ENCODE measurements around the gene RSBN1L.

Gene RSBN1L

GRCh38 chr7:77759294-77759889 is 63.1 kb downstream of the RSBN1L start:
- peak overlapping the region in 1 of 11 experiments; percentile 42; a peak in 3 of 22 replicates for H3K9ac ChIP-seq
- peaks cover 19 to 28% (median 21%) of the 10 kb centered on the region in 10 experiments for H3K4me1 ChIP-seq
- H3K9me3 ChIP-seq (replicated peaks in 1 of 11), result no peaks in the 10 kb centered on the region
- H3K4me2 ChIP-seq, result peak overlapping the region in 4 of 11 experiments; percentile 8 to 71 (median 42); a peak in 3 of 22 replicates
- no peak overlapping the region for H3K4me3 ChIP-seq
- no peaks in the 10 kb centered on the region for H3K27me3 ChIP-seq
- peaks cover 0 to 34% (median 13%) of the 10 kb centered on the region in 11 experiments; a peak in 13 of 22 replicates for H3K36me3 ChIP-seq
- H4K20me1 ChIP-seq, result peaks cover 5 to 75% (median 35%) of the 10 kb centered on the region in 11 experiments; a peak in 16 of 22 replicates
- TF ChIP-seq Cebpa-rat (IDR thresholded peaks at IDR 0.05), result no peak
- H3K27ac ChIP-seq, result peak overlapping the region in 7 of 11 experiments; percentile 2 to 71 (median 55); a peak in 11 of 22 replicates

GRCh38 chr7:77760809-77761453 is 64.7 kb downstream of the RSBN1L start:
- TF ChIP-seq Cebpa-rat (IDR thresholded peaks at IDR 0.05), result no peak
- H3K9ac ChIP-seq, result peak overlapping the region in 8 of 11 experiments; percentile 3 to 46 (median 38); a peak in 9 of 22 replicates
- H3K4me1 ChIP-seq, result peaks cover 19 to 43% (median 22%) of the 10 kb centered on the region in 10 experiments
- H4K20me1 ChIP-seq, result peaks cover 5 to 86% (median 35%) of the 10 kb centered on the region in 11 experiments; a peak in 16 of 22 replicates
- peak overlapping the region; percentile 35 to 79 (median 58) for H3K4me2 ChIP-seq
- H3K27ac ChIP-seq, result peak overlapping the region in 8 of 11 experiments; percentile 53 to 71 (median 60); a peak in 16 of 22 replicates
- H3K9me3 ChIP-seq (replicated peaks in 1 of 11), result no peaks in the 10 kb centered on the region
- no peaks in the 10 kb centered on the region for H3K27me3 ChIP-seq
- H3K36me3 ChIP-seq, result peaks cover 0 to 32% (median 10%) of the 10 kb centered on the region in 11 experiments; a peak in 18 of 22 replicates
- no peak overlapping the region for H3K4me3 ChIP-seq

GRCh38 chr7:77765481-77765880 is 69.2 kb downstream of the RSBN1L start:
- no peak overlapping the region for H3K4me3 ChIP-seq
- H3K4me1 ChIP-seq, result peaks cover 9 to 33% (median 10%) of the 10 kb centered on the region in 10 experiments
- peak overlapping the region in 3 of 11 experiments; percentile 0 to 60 (median 33); a peak in 4 of 22 replicates for H3K4me2 ChIP-seq
- no peak overlapping the region for H3K9ac ChIP-seq
- H3K27me3 ChIP-seq, result no peaks in the 10 kb centered on the region
- peak overlapping the region in 3 of 11 experiments; percentile 25 to 36 (median 26); a peak in 3 of 22 replicates for H3K27ac ChIP-seq
- TF ChIP-seq Cebpa-rat (IDR thresholded peaks at IDR 0.05), result no peak
- H3K9me3 ChIP-seq (replicated peaks in 1 of 11), result no peaks in the 10 kb centered on the region
- H3K36me3 ChIP-seq, result peaks cover 31 to 57% (median 43%) of the 10 kb centered on the region in 11 experiments
- H4K20me1 ChIP-seq, result peaks cover 4 to 49% (median 18%) of the 10 kb centered on the region in 11 experiments; a peak in 15 of 22 replicates

GRCh38 chr7:77765906-77766800 is 69.9 kb downstream of the RSBN1L start:
- no peaks in the 10 kb centered on the region for H3K9me3 ChIP-seq (replicated peaks in 1 of 11)
- H3K27me3 ChIP-seq, result no peaks in the 10 kb centered on the region
- no peak overlapping the region for H3K9ac ChIP-seq
- H3K4me2 ChIP-seq, result peak overlapping the region in 3 of 11 experiments; percentile 0 to 60 (median 33); a peak in 4 of 22 replicates
- peaks cover 3 to 26% (median 3%) of the 10 kb centered on the region in 10 experiments for H3K4me1 ChIP-seq
- TF ChIP-seq Cebpa-rat (IDR thresholded peaks at IDR 0.05), result no peak
- H3K27ac ChIP-seq, result peak overlapping the region in 3 of 11 experiments; percentile 25 to 36 (median 26); a peak in 4 of 22 replicates
- H3K4me3 ChIP-seq, result no peak overlapping the region
- peaks cover 38 to 64% (median 47%) of the 10 kb centered on the region in 11 experiments for H3K36me3 ChIP-seq
- H4K20me1 ChIP-seq, result peaks cover 0 to 43% (median 14%) of the 10 kb centered on the region in 11 experiments; a peak in 12 of 22 replicates

GRCh38 chr7:77766801-77767605 is 70.7 kb downstream of the RSBN1L start:
- TF ChIP-seq Cebpa-rat (IDR thresholded peaks at IDR 0.05), result no peak
- Histone ChIP-seq H3K4me3 (no peak overlapping the region), H3K4me2 (no peak overlapping the region), H3K36me3 (peaks cover 45 to 72% (median 55%) of the 10 kb centered on the region in 11 experiments), H3K4me1 (peaks cover 0 to 23% (median 0%) of the 10 kb centered on the region in 10 experiments; a peak in 9 of 20 replicates), H3K9ac (no peak overlapping the region), H4K20me1 (peaks cover 0 to 36% (median 12%) of the 10 kb centered on the region in 11 experiments; a peak in 12 of 22 replicates), H3K27ac (no peak overlapping the region), H3K27me3 (no peaks in the 10 kb centered on the region), H3K9me3 (replicated peaks in 1 of 11) (no peaks in the 10 kb centered on the region)

- TF ChIP-seq Cebpa-rat (IDR thresholded peaks at IDR 0.05), result no peak
- Histone ChIP-seq H3K27me3 (no peaks in the 10 kb centered on the region), H3K36me3 (peaks cover 78 to 90% (median 84%) of the 10 kb centered on the region in 11 experiments), H3K9ac (no peak overlapping the region), H3K9me3 (replicated peaks in 1 of 11) (peaks cover 0 to 12% (median 10%) of the 10 kb centered on the region in 11 experiments; a peak in 17 of 22 replicates), H4K20me1 (peaks cover 0 to 10% (median 0%) of the 10 kb centered on the region in 11 experiments; a peak in 5 of 22 replicates), H3K4me3 (no peak overlapping the region), H3K4me1 (peaks cover 0 to 13% (median 0%) of the 10 kb centered on the region in 10 experiments; a peak in 8 of 20 replicates), H3K27ac (no peak overlapping the region), H3K4me2 (no peak overlapping the region)
These were observed 74.1 kb downstream of the RSBN1L start for GRCh38 chr7:77770316-77770715.

GRCh38 chr7:77771901-77772300 is 75.6 kb downstream of the RSBN1L start:
- Histone ChIP-seq H3K9me3 (replicated peaks in 1 of 11) (peaks cover 12 to 25% (median 22%) of the 10 kb centered on the region in 11 experiments), H4K20me1 (peaks cover 0 to 5% (median 0%) of the 10 kb centered on the region in 11 experiments; a peak in 1 of 22 replicates), H3K4me3 (no peak overlapping the region), H3K9ac (no peak overlapping the region), H3K4me2 (no peak overlapping the region), H3K4me1 (no peaks in the 10 kb centered on the region; a peak in 1 of 20 replicates), H3K27me3 (no peaks in the 10 kb centered on the region), H3K36me3 (peaks cover 82 to 92% (median 89%) of the 10 kb centered on the region in 11 experiments), H3K27ac (no peak overlapping the region)
- no peak for TF ChIP-seq Cebpa-rat (IDR thresholded peaks at IDR 0.05)

All from BLaER1 treated with 17β-estradiol and CSF1 and Interleukin-3, amounts not matched to agents 10 nM and 100 nM (cell line).